Stimulated activated CD8-positive, alpha-beta memory T cell treated with anti-CD3 and anti-CD28 coated beads, Interleukin-4, amount 100 ng/mL, for 24 hours (primary cell): Measurements from ENCODE around the gene SPATA31A5.
"Not testable (repeated sequence)": the region's sequence is repeated elsewhere in the genome, so short reads cannot be mapped to it uniquely, and the experiment has no call there.

Experiments
- DNase-seq: peaks from one replicate; pipeline ENCODE4 v3.0.0-alpha.2; 2020; ENCODE audit warnings: low read depth

The SPATA31A5 gene

GRCh38 chr9:60914107-60914506 is at the start of gene SPATA31A5:
Gene SPATA31A5 (plus strand): TSS chr9:60914407. CDS start chr9:60914436, 29 bp downstream.
- DNase-seq, result not testable (repeated sequence)

- DNase-seq, result not testable (repeated sequence)
Measured at GRCh38 chr9:60962990-60963350, 48.8 kb downstream of the SPATA31A5 start.

GRCh38 chr9:60966382-60966781 is 52.2 kb downstream of the SPATA31A5 start:
- not testable (repeated sequence) for DNase-seq
